H1 (cell line): Measurements from ENCODE around the gene CD52. TPM values are rescaled to one million over a fixed set of nuclear protein-coding genes. Genes with fewer than 3 reads are reported as not detected.

Experiments used
- CTBP2 ChIP-seq: IDR thresholded peaks from 2 replicates; pipeline ENCODE4 v1.7.0; 2011; ENCODE audit warnings: borderline replicate concordance, mild to moderate bottlenecking, moderate library complexity, mixed read lengths, low read length; ENCODE audit not compliant: insufficient read depth, insufficient read length
- polyA plus RNA-seq, 7 experiments: library from polyadenylated mRNA; depleted of rRNA in 3 of 7; stranded (reverse) in 5 of 7; unstranded in 2 of 7; fragments of >200 nt in 5 of 7; fragments of 200-250 nt in 2 of 7; gene quantifications; 1 replicate in 5 of 7; 2 replicates in 1 of 7; 4 replicates in 1 of 7; pipeline versions ENCODE4 v1.2.1 to v1.2.3, GENCODE V29; 2011 to 2013; ENCODE audit warnings: missing spikeins in 2 of 7, mixed read lengths in 2 of 7
- total RNA-seq: library from RNA; stranded (reverse); fragmentation: NEBNext Ultra II Directional; extraction: Animal tissue kit (Norgen Biotek cat#: 25700); gene quantifications from 2 replicates; pipeline ENCODE4 v1.2.1, GENCODE V29; 2021
- TF ChIP-seq, protein P1 (sequence below), 3 experiments: IDR thresholded peaks; 1 replicate in 2 of 3; 2 replicates in 1 of 3; pipeline versions ENCODE4 v1.5.1 to v1.6.1; 2011; ENCODE audit warnings: low read length in 3 of 3, mild to moderate bottlenecking in 3 of 3, inconsistent platforms in 2 of 3, low read depth in 1 of 3, moderate library complexity in 1 of 3; ENCODE audit not compliant: insufficient read depth in 1 of 3; ENCODE audit errors: control extremely low read depth in 1 of 3

CD52 gene
- total and polyA plus RNA-seq, 2 of the 8 experiments (the other 6 are each of a cell fraction or from before 2014, with no cell fraction given), result 2.4 to 3.1 TPM

DNA sequence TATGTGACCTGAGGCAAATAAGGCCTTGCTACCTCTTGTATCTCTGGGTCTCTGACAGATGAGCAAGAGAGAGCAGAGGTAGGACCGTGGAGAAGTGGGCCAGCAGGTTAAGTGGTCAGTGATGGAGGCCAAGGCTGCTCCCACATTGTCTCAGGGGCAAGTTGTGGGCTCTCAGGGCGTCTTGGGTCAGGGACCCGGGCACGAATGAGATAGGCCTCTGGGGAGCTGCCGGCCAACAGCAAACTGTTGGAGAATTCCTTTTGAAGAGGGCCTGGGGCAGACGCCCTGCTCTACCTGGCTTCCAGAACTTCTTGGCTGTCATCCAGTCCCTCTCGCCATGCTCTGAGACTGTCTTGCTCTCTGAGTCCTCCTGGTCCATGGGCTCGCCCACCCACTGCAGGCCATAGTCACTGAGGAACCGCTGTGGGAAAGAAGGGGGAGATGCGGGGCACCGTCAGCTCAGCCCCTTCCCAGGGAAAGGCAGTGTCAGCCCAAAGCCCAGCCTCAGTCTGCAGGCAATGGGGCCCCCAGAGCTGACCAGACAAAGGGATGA is 23.8 kb upstream of the CD52 start (continued):
- TF ChIP-seq, protein P1, sequence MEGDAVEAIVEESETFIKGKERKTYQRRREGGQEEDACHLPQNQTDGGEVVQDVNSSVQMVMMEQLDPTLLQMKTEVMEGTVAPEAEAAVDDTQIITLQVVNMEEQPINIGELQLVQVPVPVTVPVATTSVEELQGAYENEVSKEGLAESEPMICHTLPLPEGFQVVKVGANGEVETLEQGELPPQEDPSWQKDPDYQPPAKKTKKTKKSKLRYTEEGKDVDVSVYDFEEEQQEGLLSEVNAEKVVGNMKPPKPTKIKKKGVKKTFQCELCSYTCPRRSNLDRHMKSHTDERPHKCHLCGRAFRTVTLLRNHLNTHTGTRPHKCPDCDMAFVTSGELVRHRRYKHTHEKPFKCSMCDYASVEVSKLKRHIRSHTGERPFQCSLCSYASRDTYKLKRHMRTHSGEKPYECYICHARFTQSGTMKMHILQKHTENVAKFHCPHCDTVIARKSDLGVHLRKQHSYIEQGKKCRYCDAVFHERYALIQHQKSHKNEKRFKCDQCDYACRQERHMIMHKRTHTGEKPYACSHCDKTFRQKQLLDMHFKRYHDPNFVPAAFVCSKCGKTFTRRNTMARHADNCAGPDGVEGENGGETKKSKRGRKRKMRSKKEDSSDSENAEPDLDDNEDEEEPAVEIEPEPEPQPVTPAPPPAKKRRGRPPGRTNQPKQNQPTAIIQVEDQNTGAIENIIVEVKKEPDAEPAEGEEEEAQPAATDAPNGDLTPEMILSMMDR (IDR thresholded peaks at IDR 0.05; ENCODE audit: control extremely low read depth in 1 of 3, insufficient read depth in 1 of 3, low read depth in 1 of 3, low read length in 3 of 3), result no peak
- TF ChIP-seq CTBP2, result no peak
